Left lung (tissue), 10 donors: Measurements from ENCODE around the gene MRPL9. TPM values are rescaled to one million over a fixed set of nuclear protein-coding genes. Genes with fewer than 3 reads are reported as not detected.
"Not testable (repeated sequence)": the region's sequence is repeated elsewhere in the genome, so short reads cannot be mapped to it uniquely, and the experiment has no call there.

Experiments
- ATAC-seq: fragments of 200-7000 bp; cut with Tn5 transposase; one replicate; pipeline ENCODE4 v1.9.1; 2020; ENCODE audit warnings: moderate library complexity
- DNase-seq, 4 donors: peaks; one replicate each; pipeline ENCODE4 v3.0.0-alpha.2; 2013 to 2020
- H3K27ac ChIP-seq, 2 donors: fragments of 200-600 bp; sonication (generic) in 1 of 2; one replicate each; pipeline versions ENCODE4 v1.5.0 to v1.8.0; 2020 to 2021
- H3K27me3 ChIP-seq, 2 donors: fragments of 200-600 bp; sonication (generic) in 1 of 2; one replicate each; pipeline versions ENCODE4 v1.5.0 to v1.8.0; 2020 to 2021
- H3K36me3 ChIP-seq, 2 donors: fragments of 200-600 bp; sonication (generic) in 1 of 2; one replicate each; pipeline versions ENCODE4 v1.5.0 to v1.8.0; 2020 to 2021
- H3K4me1 ChIP-seq, 2 donors: fragments of 200-600 bp; one replicate each; pipeline ENCODE4 v1.8.0; 2021
- H3K4me3 ChIP-seq, 2 donors: fragments of 200-600 bp; sonication (generic) in 1 of 2; one replicate each; pipeline versions ENCODE4 v1.5.0 to v1.8.0; 2020 to 2021; ENCODE audit warnings: mild to moderate bottlenecking in 1 of 2
- H3K9me3 ChIP-seq, 2 donors: fragments of 200-600 bp; sonication (generic) in 1 of 2; one replicate each; pipeline versions ENCODE4 v1.5.0 to v1.8.0; 2020 to 2021
- intact Hi-C, 2 donors: fragments of 100-400 bp; cut with DNase I; formaldehyde crosslinking; loops; one replicate each; pipeline versions ENCODE4 v1.11.2 to v1.14.2; 2022
- polyA plus RNA-seq, 6 donors: library from polyadenylated mRNA; unstranded; fragments of 120-200 nt; gene quantifications; one replicate each; pipeline ENCODE4 v1.2.1, GENCODE V29; 2013; ENCODE audit not compliant: insufficient read length in 6 of 6
- total RNA-seq, 2 donors: library from RNA; stranded (reverse); fragmentation: NEBNext Ultra II Directional; extraction: Animal tissue kit (Norgen Biotek cat#: 25700); gene quantifications; one replicate each; pipeline ENCODE4 v1.2.1, GENCODE V29; 2021
- TF ChIP-seq, protein P1 (sequence below), 2 donors: fragments of 200-600 bp; sonication (generic) in 1 of 2; IDR thresholded peaks; one replicate each; pipeline versions ENCODE4 v1.5.0 to v1.8.0; 2021; ENCODE audit warnings: antibody characterized with exemption in 2 of 2
- donor health status: DM: no; HTN: yes; CAD: no.
- donor health status: DM: no; HTN: no; CAD: no.

The MRPL9 gene
- total and polyA plus RNA-seq, 8 donors = 42.5 to 132 (median 117) TPM

DNA sequence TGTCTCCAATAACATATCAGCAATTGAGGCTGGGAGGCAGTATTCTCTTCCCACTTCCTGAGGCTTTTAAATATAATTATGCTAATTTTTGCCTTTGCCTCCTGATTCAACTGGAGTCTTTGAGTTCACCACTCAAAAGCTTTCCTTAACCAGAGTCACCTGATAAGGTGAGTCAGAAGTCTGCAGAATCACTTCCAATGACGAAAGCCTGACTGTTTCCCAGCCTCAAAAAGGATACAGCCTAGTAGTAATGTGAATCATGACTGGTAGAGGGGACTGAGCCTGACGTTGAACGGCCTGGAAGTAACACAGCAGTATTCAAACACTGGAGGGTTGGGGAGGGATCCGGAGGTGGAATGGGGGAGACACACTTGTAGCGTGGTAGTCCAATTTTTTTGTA lies 10.4 kb upstream of the MRPL9 start:
- TF ChIP-seq, protein P1, sequence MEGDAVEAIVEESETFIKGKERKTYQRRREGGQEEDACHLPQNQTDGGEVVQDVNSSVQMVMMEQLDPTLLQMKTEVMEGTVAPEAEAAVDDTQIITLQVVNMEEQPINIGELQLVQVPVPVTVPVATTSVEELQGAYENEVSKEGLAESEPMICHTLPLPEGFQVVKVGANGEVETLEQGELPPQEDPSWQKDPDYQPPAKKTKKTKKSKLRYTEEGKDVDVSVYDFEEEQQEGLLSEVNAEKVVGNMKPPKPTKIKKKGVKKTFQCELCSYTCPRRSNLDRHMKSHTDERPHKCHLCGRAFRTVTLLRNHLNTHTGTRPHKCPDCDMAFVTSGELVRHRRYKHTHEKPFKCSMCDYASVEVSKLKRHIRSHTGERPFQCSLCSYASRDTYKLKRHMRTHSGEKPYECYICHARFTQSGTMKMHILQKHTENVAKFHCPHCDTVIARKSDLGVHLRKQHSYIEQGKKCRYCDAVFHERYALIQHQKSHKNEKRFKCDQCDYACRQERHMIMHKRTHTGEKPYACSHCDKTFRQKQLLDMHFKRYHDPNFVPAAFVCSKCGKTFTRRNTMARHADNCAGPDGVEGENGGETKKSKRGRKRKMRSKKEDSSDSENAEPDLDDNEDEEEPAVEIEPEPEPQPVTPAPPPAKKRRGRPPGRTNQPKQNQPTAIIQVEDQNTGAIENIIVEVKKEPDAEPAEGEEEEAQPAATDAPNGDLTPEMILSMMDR (IDR thresholded peaks at IDR 0.05) = no peak
- Histone ChIP-seq H3K4me1 (no peaks in the 10 kb centered on the region), H3K27ac (no peak overlapping the region), H3K4me3 (no peak overlapping the region), H3K27me3 (no peaks in the 10 kb centered on the region), H3K36me3 (peaks cover 0 to 33% of the 10 kb centered on the region in 2 donors), H3K9me3 (no peaks in the 10 kb centered on the region)
- ATAC-seq (peak; percentile 89), DNase-seq (no peak)
- intact Hi-C loops = no loop called here

DNA sequence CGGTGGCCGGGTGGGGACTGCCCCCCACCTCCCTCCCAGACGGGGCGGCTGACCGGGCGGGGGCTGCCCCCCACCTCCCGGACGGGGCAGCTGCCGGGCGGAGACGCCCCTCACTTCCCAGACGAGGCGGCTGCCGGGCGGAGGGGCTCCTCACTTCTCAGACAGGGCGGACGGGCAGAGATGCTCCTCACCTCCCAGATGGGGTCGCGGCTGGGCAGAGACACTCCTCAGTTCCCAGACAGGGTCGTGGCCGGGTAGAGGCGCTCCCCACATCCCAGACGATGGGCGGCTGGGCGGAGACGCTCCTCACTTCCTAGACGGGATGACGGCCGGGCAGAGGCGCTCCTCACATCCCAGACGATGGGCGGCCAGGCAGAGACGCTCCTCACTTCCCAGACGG lies 6.0 kb upstream of the MRPL9 start:
- intact Hi-C loops = not testable (repeated sequence)

DNA sequence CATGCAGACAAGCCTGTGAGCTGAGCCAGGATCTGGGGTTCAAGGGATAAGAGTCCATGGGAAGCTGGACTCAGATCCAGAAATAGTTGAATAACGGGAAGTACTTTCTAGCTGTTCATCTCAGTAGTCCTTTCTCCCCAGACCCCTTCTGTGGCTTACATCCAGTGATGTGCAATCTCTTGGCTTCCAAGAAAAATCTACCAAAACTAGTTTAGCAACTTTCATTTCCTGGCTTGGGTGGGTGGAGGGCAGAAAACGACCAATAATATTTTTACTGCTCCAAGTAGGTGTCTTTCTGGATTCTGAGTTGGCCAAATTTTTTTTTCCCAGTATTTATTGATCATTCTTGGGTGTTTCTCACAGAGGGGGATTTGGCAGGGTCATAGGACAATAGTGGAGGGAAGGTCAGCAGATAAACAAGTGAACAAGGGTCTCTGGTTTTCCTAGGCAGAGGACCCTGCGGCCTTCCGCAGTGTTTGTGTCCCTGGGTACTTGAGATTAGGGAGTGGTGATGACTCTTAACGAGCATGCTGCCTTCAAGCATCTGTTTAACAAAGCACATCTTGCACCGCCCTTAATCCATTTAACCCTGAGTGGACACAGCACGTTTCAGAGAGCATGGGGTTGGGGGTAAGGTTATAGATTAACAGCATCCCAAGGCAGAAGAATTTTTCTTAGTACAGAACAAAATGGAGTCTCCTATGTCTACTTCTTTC lies 5.2 kb upstream of the MRPL9 start:
- ATAC-seq = peak; percentile 68
- H3K4me1 ChIP-seq, H3K27me3 ChIP-seq, intact Hi-C loops, H3K4me3 ChIP-seq, H3K9me3 ChIP-seq, H3K36me3 ChIP-seq: not testable (repeated sequence)
- peak in 1 of 4 donors; percentile 66 for DNase-seq
- peak overlapping the region in 1 of 2 donors; percentile 48 for H3K27ac ChIP-seq

More for the DNA sequence above, 6.0 kb upstream of the MRPL9 start:
- H3K4me3 ChIP-seq, DNase-seq, H3K27ac ChIP-seq, H3K4me1 ChIP-seq, H3K36me3 ChIP-seq, H3K27me3 ChIP-seq, ATAC-seq, H3K9me3 ChIP-seq: not testable (repeated sequence)

DNA sequence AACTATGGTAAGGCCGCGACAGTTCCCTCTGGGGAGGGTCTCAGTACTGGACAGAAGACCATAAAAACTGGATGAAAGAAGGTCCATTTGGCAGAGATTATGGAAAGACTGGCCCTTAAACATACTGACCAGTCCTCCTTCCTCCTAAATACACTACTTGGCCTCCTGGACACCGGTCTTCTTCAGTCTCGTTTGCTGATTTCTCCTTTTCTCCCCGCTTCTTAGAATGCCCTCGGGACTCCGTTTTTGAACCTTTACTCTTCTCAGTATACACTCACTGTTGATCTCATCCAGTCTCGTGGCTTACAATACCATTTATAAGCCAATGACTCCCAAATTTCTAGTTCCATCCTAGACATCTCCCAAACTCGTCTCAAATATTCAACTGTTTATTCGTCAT lies 694 bp upstream of the MRPL9 start:
- peak in 1 of 4 donors; percentile 5 for DNase-seq
- Histone ChIP-seq H3K9me3 (no peaks in the 10 kb centered on the region), H3K27me3 (no peaks in the 10 kb centered on the region), H3K4me1 (peaks cover 7 to 15% of the 10 kb centered on the region in 2 donors), H3K27ac (peak overlapping the region; percentile 80 to 90), H3K36me3 (peaks cover 4 to 32% of the 10 kb centered on the region in 2 donors), H3K4me3 (peak overlapping the region; percentile 67 to 71)
- TF ChIP-seq, protein P1 (IDR thresholded peaks at IDR 0.05) = no peak
- intact Hi-C loops = no loop called here
- no peak for ATAC-seq

DNA sequence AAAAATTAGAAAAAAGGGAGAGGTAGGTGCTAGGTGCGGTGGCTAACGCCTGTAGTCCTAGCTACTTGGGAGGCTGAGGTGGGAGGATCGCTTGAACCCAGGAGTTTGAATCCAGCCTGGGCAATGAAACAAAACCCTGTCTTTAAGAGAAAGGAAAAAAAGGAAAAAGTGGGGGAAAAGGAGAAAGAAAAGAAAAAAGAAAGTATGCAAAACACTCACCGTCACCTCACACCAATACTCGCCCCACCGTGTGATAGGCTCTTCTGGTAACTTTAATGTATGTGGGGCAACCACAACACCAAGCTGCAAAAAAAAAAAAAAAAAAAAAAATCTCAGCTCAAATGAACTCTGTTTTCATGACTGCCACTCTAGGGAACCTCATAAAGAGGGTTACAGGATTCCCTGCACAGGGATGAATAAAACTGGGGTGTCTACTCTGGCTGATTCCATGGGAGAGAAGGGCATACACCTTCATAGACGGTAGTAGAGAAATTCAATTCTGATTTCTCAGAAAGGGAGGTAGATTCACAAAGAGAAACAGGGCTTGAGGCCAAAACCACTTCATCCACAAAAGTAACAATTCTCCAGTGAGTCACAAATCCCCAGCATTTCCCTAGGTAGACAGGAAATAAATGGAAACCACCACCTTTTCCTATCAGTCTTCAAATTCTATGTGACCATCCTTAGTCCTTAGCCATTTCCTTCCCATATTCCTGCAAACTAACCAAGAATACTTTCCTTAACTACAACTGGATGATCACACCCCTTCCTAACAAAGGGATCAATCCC lies 2.5 kb downstream of the MRPL9 start:
- intact Hi-C loops = no loop called here
- Histone ChIP-seq H3K27ac (no peak overlapping the region), H3K4me1 (peaks cover 7 to 15% of the 10 kb centered on the region in 2 donors), H3K4me3 (no peak overlapping the region), H3K36me3 (peaks cover 4 to 51% of the 10 kb centered on the region in 2 donors), H3K27me3 (no peaks in the 10 kb centered on the region), H3K9me3 (no peaks in the 10 kb centered on the region)
- ATAC-seq = no peak
- no peak for DNase-seq
- TF ChIP-seq, protein P1 (IDR thresholded peaks at IDR 0.05) = no peak

DNA sequence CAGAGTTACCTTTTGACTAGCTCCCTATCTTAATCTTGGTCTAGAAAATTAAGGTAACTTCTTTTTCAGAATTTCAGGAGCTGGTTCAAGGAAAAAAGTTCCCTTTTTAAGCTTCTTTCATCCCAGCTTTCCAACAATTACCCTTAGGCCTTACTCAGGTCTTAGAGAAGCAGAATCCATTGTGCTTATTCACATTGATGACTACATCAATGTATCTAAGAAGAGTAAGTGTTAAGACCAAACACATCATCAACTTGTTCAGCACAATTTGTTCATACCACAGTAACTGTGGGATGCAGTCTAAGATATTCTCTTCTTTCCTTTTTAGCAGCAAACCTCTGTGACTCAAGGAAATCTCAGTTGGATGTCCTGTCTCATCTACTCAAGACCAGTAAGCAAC lies 4.1 kb downstream of the MRPL9 start:
- ATAC-seq = no peak
- Histone ChIP-seq H3K9me3 (no peaks in the 10 kb centered on the region), H3K27me3 (no peaks in the 10 kb centered on the region), H3K27ac (no peak overlapping the region), H3K4me3 (no peak overlapping the region), H3K36me3 (peaks cover 4 to 56% of the 10 kb centered on the region in 2 donors), H3K4me1 (peaks cover 7 to 15% of the 10 kb centered on the region in 2 donors)
- intact Hi-C loops = no loop called here
- TF ChIP-seq, protein P1 (IDR thresholded peaks at IDR 0.05) = no peak
- no peak for DNase-seq
